Glomerular visceral epithelial cell (primary cell): ENCODE data around the gene CREB5.

Experiments
- DNase-seq: peaks from one replicate; pipeline ENCODE4 v3.0.0-alpha.2; 2016; ENCODE audit errors: extremely low spot score

The CREB5 gene

DNA sequence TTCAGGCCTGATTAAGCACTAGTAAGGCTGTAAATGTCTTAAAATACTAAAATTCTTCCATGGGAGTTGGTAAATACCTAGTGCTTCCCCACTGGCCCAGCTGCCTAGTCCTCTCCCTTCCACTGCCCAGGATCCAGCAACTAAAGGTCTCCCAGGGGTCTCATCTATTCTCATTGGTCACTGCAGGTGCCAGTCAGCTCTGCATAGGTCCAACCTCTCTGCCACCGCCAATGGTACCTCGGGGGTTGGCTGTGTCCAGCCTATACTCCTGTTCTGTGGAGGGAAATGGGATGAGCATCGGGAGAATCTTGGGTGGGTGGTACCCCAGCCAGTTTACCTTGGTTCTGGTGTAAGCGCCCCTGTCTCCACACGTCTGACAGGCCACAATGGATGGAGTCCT, 6.1 kb upstream of the CREB5 start:
- no peak for DNase-seq

GRCh38 chr7:28407651-28408050, 4.7 kb upstream of the CREB5 start:
- no peak for DNase-seq

- no peak for DNase-seq
Observed at GRCh38 chr7:28408105-28408959, 4.0 kb upstream of the CREB5 start.

GRCh38 chr7:28408960-28409715, 3.2 kb upstream of the CREB5 start:
- DNase-seq, result peak; percentile 97

- DNase-seq, result peak; percentile 52
Observed at GRCh38 chr7:28409716-28410627, 2.3 kb upstream of the CREB5 start.

GRCh38 chr7:28410628-28411531, 1.4 kb upstream of the CREB5 start:
- DNase-seq, result peak; percentile 42

GRCh38 chr7:28413011-28413410, 693 bp downstream of the CREB5 start:
- no peak for DNase-seq

DNA sequence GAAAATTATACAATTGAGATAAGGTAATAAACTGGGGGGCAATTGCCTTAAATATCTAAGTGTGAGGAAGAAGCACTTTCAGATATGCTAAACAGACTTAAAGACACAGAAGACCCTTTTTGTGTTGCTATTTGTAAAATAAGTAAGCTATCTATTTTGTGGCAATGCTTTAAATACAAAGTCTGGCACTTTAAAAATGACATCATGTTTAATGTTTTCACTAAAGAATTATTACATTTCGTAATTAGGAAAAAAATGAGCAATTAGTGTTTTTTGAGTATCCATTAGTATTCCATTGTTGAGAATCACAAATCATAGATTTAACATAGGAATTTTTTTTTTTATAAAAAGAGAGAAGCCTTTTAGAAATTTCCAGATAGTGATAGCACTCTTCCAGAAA, 2.1 kb downstream of the CREB5 start:
- no peak for DNase-seq

DNA sequence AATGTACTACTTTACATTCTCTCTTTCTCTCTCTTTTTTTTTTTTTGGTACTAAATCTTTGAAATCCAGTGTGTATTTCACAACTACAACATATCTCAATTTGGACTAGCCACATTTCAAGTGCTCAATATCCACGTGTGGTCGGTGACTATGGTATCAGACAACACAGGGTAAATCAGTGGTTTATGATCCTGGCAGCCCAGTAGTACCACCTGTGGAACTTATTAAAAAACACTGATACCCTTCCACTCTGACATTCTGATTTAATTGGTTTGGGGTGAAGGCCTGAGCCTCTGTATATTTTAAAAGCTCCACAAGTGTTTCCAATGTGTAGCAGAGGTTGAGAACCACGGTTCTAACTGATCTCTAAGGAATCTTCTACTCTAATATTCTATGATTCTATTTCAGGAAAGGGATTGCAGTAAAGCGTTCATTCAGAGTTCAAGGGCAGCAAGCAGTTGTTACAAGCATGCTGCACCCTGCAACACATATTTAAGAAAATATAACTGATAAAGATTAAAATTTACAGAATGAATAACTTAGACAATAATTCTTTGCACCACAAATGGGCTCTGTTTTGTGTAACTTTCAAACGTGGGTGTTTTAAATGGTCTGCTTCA, 5.1 kb downstream of the CREB5 start:
- no peak for DNase-seq

DNA sequence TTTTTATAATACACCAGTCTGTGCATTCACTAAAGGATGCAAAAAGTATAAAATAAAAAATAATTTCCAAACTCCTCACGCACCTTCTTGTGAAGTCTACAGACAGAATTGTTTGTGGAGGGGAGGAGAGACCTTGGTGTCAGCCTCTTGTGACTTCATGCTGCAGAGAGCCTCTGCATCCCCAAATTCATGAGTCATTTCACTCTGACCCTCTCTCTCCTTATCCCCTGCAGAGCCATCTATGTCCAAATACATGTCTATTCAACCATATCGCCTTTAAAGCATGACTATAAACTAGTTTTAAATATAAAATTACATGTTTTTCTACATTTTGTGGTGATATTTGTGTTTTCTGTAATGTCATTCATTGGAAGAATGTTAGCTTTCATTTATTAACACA, 6.0 kb downstream of the CREB5 start:
- peak; percentile 26 for DNase-seq

- no peak for DNase-seq
Observed at GRCh38 chr7:28418966-28419365, 6.6 kb downstream of the CREB5 start.

DNA sequence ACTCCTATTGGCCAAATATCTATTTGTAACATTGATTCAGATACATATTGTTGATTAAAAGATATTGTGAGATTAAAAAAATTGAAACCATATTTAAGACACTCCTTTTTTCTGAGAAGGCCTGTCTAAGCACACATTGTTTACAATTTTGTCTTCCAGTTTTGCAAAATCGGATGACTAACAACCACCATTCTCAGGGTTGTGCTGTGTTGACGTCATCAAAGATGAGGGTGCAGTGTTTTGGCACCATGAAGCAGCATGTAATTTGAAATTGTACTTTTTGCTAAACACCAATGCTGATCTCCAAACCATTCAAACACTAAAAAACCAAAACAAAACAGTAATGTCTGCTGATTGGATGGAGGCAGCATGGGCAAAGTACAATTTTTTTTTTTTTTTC, 7.4 kb downstream of the CREB5 start:
- no peak for DNase-seq

- DNase-seq, result no peak
Observed at GRCh38 chr7:28423112-28423511, 10.8 kb downstream of the CREB5 start.

GRCh38 chr7:28423918-28424514, 11.7 kb downstream of the CREB5 start:
- DNase-seq, result no peak

GRCh38 chr7:28425496-28425895, 13.2 kb downstream of the CREB5 start:
- DNase-seq, result no peak

DNA sequence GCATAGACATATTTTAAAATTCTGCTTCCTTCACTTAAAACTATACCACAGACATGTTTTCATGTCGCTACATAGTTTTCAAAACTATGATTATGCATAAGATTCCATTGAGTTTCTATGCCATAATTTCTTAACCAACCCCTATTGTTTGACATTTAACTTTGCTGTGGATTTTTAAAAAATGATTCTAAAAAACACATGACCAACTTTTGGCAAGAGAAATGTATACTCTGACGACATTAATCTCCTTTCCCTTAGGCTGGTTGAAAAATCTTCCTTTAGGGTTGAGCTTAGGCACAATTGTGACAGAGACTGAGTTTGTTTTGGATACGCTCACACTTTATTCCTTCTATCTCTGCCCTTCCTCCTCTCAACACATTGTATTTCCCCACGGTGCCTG, 14.9 kb downstream of the CREB5 start:
- no peak for DNase-seq

DNA sequence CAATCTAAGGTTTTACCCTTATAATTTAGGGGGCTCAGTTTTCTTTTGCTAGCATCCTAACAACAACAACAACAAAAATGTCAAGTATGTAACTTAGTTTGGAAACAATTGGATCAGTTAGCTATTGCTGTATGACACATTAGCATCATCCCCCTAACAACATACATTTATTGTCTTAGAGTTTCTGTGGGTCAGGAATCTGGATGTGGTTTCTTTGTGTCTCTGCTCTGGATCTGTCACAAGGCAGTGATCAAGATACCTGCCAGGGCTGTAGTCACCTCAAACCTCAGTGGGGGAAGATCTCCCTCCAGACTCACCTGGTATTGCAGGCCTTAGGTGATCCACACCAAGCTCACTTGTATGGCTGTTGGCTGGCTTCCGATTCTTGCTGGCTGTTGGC, 18.3 kb downstream of the CREB5 start:
- no peak for DNase-seq

- DNase-seq, result no peak
Observed at GRCh38 chr7:28432105-28432504, 19.8 kb downstream of the CREB5 start.

DNA sequence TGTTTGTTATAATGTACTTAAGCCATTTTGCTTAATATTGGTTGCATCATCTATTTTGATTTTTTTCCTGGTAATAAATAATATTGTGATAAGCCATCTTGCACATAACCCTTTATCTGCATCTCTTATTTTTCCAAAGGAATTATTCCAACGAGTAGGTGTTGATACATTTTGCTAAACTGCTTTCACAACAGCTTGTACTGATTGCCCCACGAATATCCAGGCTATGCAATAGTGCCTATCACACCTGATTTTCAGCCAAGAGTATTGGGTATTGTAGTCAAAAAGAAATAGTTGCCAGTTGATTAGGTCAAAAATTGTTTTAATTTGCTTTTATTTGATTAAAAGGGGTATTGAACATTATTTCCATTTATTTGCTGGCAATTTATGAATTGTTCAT, 20.7 kb downstream of the CREB5 start:
- DNase-seq, result no peak

- DNase-seq, result peak; percentile 77
Observed at GRCh38 chr7:28433699-28434219, 21.4 kb downstream of the CREB5 start.
